ENCODE measurements around the gene EGFL7.

GRCh38 chr9:136656183-136656738 lies 6.5 kb upstream of the EGFL7 start:
- TF ChIP-seq CTCF (IDR thresholded peaks at IDR 0.05) (no peak), RAD21 (IDR thresholded peaks at IDR 0.05; ENCODE audit: low read length) (no peak), SIN3A (IDR thresholded peaks at IDR 0.05; ENCODE audit: borderline replicate concordance, low read depth, low read length) (no peak), USF2 (IDR thresholded peaks at IDR 0.05; ENCODE audit: borderline replicate concordance, low read depth, low read length) (no peak), JUND (IDR thresholded peaks at IDR 0.05) (no peak), USF1 (IDR thresholded peaks at IDR 0.05; ENCODE audit: borderline replicate concordance, low read depth) (no peak), NFIC (IDR thresholded peaks at IDR 0.05; ENCODE audit: borderline replicate concordance) (no peak), TCF12 (IDR thresholded peaks at IDR 0.05) (no peak)

Data from SK-N-SH (cell line).